ENCODE measurements around the gene MAN1A1.

DNA sequence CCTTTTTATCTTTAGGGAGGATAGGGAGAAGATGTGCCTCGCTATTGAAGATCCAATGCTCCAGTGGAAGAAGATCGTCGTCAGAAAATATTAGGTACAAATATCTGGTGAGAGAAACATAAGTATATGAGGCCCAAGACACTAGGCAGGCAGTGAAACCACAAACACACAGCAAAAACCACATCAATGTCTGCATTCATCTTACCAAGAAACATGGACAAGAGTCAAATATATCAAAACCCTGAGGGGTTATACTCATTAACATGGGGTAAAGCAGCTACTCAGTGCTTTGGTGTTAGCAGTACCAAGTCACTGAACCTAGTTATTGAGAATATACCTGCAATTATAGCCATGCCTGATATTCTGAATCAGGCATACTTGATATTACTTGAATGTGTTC is 169.7 kb downstream of the MAN1A1 start:
- no peak for TF ChIP-seq BHLHE40 (IDR thresholded peaks at IDR 0.05; ENCODE audit: borderline replicate concordance)
- TF ChIP-seq CTBP1 (IDR thresholded peaks at IDR 0.05; ENCODE audit: borderline replicate concordance): no peak
- TF ChIP-seq ZNF384 (IDR thresholded peaks at IDR 0.05): no peak
- TF ChIP-seq TARDBP (IDR thresholded peaks at IDR 0.05): no peak
- TF ChIP-seq ELF4 (IDR thresholded peaks at IDR 0.05): no peak
- TF ChIP-seq SP1 (IDR thresholded peaks at IDR 0.05): no peak
- TF ChIP-seq SUZ12 (IDR thresholded peaks at IDR 0.05): no peak
- no peak for TF ChIP-seq FOXA1 (IDR thresholded peaks at IDR 0.05)
- no peak for TF ChIP-seq FOXM1 (IDR thresholded peaks at IDR 0.05; ENCODE audit: borderline replicate concordance)
- no peak for TF ChIP-seq L3MBTL2 (conservative IDR thresholded peaks at IDR 0.05)
- no peak for TF ChIP-seq HDGF (IDR thresholded peaks at IDR 0.05; ENCODE audit: borderline replicate concordance)
- TF ChIP-seq ARNT (IDR thresholded peaks at IDR 0.05): no peak
- no peak for TF ChIP-seq FOXK2 (IDR thresholded peaks at IDR 0.05)
